B cell (primary cell): Measurements from ENCODE around the gene CBX2.

Experiments
- CTCF ChIP-seq: fragments of 200-600 bp; IDR thresholded peaks from one replicate; pipeline ENCODE4 v1.8.0; 2022; ENCODE audit warnings: antibody characterized with exemption, mild to moderate bottlenecking
- EZH2 ChIP-seq: IDR thresholded peaks from 2 replicates; pipeline ENCODE4 v1.6.1; 2012; ENCODE audit warnings: borderline replicate concordance, low read depth, mild to moderate bottlenecking, moderate library complexity, low read length; ENCODE audit not compliant: insufficient read depth, poor library complexity, severe bottlenecking

GRCh38 chr17:79741751-79742588, 36.0 kb upstream of the CBX2 start:
- TF ChIP-seq CTCF (peak; percentile 95), EZH2 (no peak)
